HepG2 (cell line): ENCODE measurements around the gene SPHK1. TPM values are rescaled to one million over a fixed set of nuclear protein-coding genes. Genes with fewer than 3 reads are reported as not detected.
A peak's percentile ranks its signal among the peaks of the same experiment; 100 is the strongest.

Experiments used
- ARNTL ChIP-seq: sonication (generic); formaldehyde crosslinking; IDR thresholded peaks from 2 replicates; pipeline ENCODE4 v1.4.0; 2020; ENCODE audit warnings: mild to moderate bottlenecking, missing genetic modification reagents
- BRD4 ChIP-seq: sonication (generic); formaldehyde crosslinking; IDR thresholded peaks from 2 replicates; pipeline ENCODE4 v1.4.0; 2020; ENCODE audit warnings: missing genetic modification reagents
- FOXA1 ChIP-seq, 2 experiments: fragments of 450-650 bp in 1 of 2; sonication (generic) in 1 of 2; formaldehyde crosslinking in 1 of 2; IDR thresholded peaks; 2 replicates each; pipeline versions ENCODE4 v1.4.0 to v1.6.1; 2016 to 2020; ENCODE audit warnings: missing genetic modification reagents in 1 of 2
- FOXK1 ChIP-seq: sonication (generic); formaldehyde crosslinking; IDR thresholded peaks from 2 replicates; pipeline ENCODE4 v1.4.0; 2020; ENCODE audit warnings: low read depth, missing genetic modification reagents, borderline replicate concordance
- GABPB1 ChIP-seq: IDR thresholded peaks from 2 replicates; pipeline ENCODE4 v1.6.1; 2016; ENCODE audit warnings: mild to moderate bottlenecking, missing genetic modification reagents, moderate library complexity, missing compliant biosample characterization
- HHEX ChIP-seq: IDR thresholded peaks from 2 replicates; pipeline ENCODE4 v1.6.1; 2016; ENCODE audit warnings: control low read depth
- KDM5B ChIP-seq: sonication (generic); formaldehyde crosslinking; IDR thresholded peaks from 2 replicates; pipeline ENCODE4 v1.4.0; 2020; ENCODE audit warnings: missing genetic modification reagents, mild to moderate bottlenecking, borderline replicate concordance
- MED1 ChIP-seq: sonication (generic); formaldehyde crosslinking; IDR thresholded peaks from 2 replicates; pipeline ENCODE4 v1.4.0; 2020; ENCODE audit warnings: missing genetic modification reagents
- NKX3-1 ChIP-seq: sonication (generic); formaldehyde crosslinking; IDR thresholded peaks from 2 replicates; pipeline ENCODE4 v1.5.0; 2020; ENCODE audit warnings: missing genetic modification reagents
- NPAS2 ChIP-seq: sonication (generic); formaldehyde crosslinking; IDR thresholded peaks from 2 replicates; pipeline ENCODE4 v1.8.0; 2022; ENCODE audit warnings: mild to moderate bottlenecking, missing genetic modification reagents, borderline replicate concordance
- NR2F1 ChIP-seq, 2 experiments: fragments of 450-650 bp in 1 of 2; formaldehyde crosslinking in 1 of 2; IDR thresholded peaks; 2 replicates each; pipeline versions ENCODE4 v1.5.0 to v1.6.1; 2016 to 2020; ENCODE audit warnings: mild to moderate bottlenecking in 1 of 2, missing compliant biosample characterization in 1 of 2, missing genetic modification reagents in 1 of 2, moderate library complexity in 1 of 2
- PHF5A ChIP-seq: IDR thresholded peaks from one replicate; pipeline ENCODE4 v1.6.1; 2018; ENCODE audit warnings: low read depth, missing genetic modification reagents; ENCODE audit not compliant: unreplicated experiment
- REL ChIP-seq: sonication (generic); formaldehyde crosslinking; conservative IDR thresholded peaks from 2 replicates; pipeline ENCODE4 v1.8.0; 2022; ENCODE audit warnings: mild to moderate bottlenecking, missing genetic modification reagents, moderate library complexity
- SMARCE1 ChIP-seq: fragments of 450-650 bp; IDR thresholded peaks from 2 replicates; pipeline ENCODE4 v1.6.1; 2017; ENCODE audit warnings: borderline replicate concordance
- STAG1 ChIP-seq: sonication (generic); formaldehyde crosslinking; IDR thresholded peaks from 2 replicates; pipeline ENCODE4 v1.4.0; 2020; ENCODE audit warnings: missing genetic modification reagents
- TCF12 ChIP-seq, 2 experiments: fragments of 450-650 bp in 1 of 2; sonication (generic) in 1 of 2; formaldehyde crosslinking in 1 of 2; IDR thresholded peaks; 2 replicates each; pipeline versions ENCODE4 v1.6.1 to v1.8.0; 2017 to 2022; ENCODE audit warnings: antibody characterized with exemption in 1 of 2, mild to moderate bottlenecking in 1 of 2, missing genetic modification reagents in 1 of 2, moderate library complexity in 1 of 2
- ZKSCAN8 ChIP-seq: IDR thresholded peaks from 2 replicates; pipeline ENCODE4 v1.6.1; 2016; ENCODE audit warnings: borderline replicate concordance, missing genetic modification reagents, missing compliant biosample characterization
- ZNF101 ChIP-seq: sonication (generic); formaldehyde crosslinking; IDR thresholded peaks from 2 replicates; pipeline ENCODE4 v1.4.0; 2020; ENCODE audit warnings: mild to moderate bottlenecking, low read depth, missing genetic modification reagents, borderline replicate concordance
- ZNF567 ChIP-seq: sonication (generic); formaldehyde crosslinking; IDR thresholded peaks from 2 replicates; pipeline ENCODE4 v1.8.1; 2023; ENCODE audit warnings: mild to moderate bottlenecking, missing genetic modification reagents, borderline replicate concordance
- polyA plus RNA-seq, 8 experiments: library from polyadenylated mRNA; depleted of rRNA in 3 of 8; stranded (reverse) in 7 of 8; unstranded in 1 of 8; fragments of >200 nt; fragmentation: Illumina TruSeq in 4 of 8; extraction: Trizol in 4 of 8; gene quantifications; 2 replicates each; pipeline versions ENCODE4 v1.2.1 to v1.2.3, GENCODE V29; 2011 to 2016; ENCODE audit warnings: low read depth in 4 of 8, missing spikeins in 1 of 8, mixed read lengths in 1 of 8; ENCODE audit not compliant: insufficient read depth in 1 of 8
- total RNA-seq, 5 experiments: library from RNA; depleted of rRNA; stranded (reverse); fragments of >200 nt; fragmentation: Illumina TruSeq; extraction: Trizol; gene quantifications; 2 replicates each; pipeline ENCODE4 v1.2.3, GENCODE V29; 2016; ENCODE audit warnings: low read depth in 1 of 5
- TF ChIP-seq, protein P1 (sequence below): sonication (generic); formaldehyde crosslinking; IDR thresholded peaks from 2 replicates; pipeline ENCODE4 v1.4.0; 2020; ENCODE audit warnings: missing genetic modification reagents, borderline replicate concordance
- TF ChIP-seq, protein P2 (sequence below): sonication (generic); formaldehyde crosslinking; IDR thresholded peaks from 2 replicates; pipeline ENCODE4 v1.8.0; 2022; ENCODE audit warnings: low read depth, missing genetic modification reagents
- TF ChIP-seq, protein P3 (sequence below): IDR thresholded peaks from 2 replicates; pipeline ENCODE4 v1.6.1; 2016; ENCODE audit warnings: missing compliant biosample characterization, missing genetic modification reagents, borderline replicate concordance
- TF ChIP-seq, protein P4 (sequence below): sonication (generic); formaldehyde crosslinking; IDR thresholded peaks from 2 replicates; pipeline ENCODE4 v1.5.0; 2020; ENCODE audit warnings: mild to moderate bottlenecking, missing genetic modification reagents

The SPHK1 gene
- total and polyA plus RNA-seq, 2 of the 13 experiments (the other 11 are each of a cell fraction or from before 2014, with no cell fraction given) = 129 to 160 TPM

DNA sequence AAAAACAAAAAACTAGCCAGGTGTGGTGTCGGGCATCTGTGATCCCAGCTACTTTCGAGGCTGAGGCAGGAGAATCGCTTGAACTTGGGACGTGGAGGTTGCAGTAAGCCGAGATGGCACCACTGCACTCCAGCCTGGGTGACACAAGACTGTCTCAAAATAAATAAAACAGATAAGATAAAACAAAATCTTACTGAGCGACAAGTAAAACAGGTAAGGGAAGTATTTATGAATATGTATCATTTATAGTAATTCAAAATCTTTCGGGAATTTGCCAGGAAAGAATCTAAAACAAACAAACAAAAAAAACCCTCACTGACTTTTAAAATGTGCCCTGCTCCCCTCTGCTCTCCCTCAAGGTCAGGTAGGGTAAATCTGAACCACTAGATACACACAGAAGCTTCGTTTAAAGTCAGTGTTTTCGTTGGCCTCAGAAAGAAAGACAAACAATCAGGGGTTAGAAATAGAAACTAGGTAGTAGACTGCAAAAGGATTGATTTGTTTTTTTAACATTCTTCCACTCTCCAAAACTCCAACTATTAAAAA, 32.8 kb upstream of the SPHK1 start (continued):
- TF ChIP-seq, protein P1, sequence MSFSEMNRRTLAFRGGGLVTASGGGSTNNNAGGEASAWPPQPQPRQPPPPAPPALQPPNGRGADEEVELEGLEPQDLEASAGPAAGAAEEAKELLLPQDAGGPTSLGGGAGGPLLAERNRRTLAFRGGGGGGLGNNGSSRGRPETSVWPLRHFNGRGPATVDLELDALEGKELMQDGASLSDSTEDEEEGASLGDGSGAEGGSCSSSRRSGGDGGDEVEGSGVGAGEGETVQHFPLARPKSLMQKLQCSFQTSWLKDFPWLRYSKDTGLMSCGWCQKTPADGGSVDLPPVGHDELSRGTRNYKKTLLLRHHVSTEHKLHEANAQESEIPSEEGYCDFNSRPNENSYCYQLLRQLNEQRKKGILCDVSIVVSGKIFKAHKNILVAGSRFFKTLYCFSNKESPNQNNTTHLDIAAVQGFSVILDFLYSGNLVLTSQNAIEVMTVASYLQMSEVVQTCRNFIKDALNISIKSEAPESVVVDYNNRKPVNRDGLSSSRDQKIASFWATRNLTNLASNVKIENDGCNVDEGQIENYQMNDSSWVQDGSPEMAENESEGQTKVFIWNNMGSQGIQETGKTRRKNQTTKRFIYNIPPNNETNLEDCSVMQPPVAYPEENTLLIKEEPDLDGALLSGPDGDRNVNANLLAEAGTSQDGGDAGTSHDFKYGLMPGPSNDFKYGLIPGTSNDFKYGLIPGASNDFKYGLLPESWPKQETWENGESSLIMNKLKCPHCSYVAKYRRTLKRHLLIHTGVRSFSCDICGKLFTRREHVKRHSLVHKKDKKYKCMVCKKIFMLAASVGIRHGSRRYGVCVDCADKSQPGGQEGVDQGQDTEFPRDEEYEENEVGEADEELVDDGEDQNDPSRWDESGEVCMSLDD (CRISPR knock-in tag) = no peak
- TF ChIP-seq NKX3-1 = no peak
- no peak for TF ChIP-seq GABPB1 (CRISPR knock-in tag)
- 0 out of 2 replicates have a peak, but pooled peaks have one; percentile 15 for TF ChIP-seq FOXK1 (CRISPR knock-in tag)
- TF ChIP-seq BRD4 (CRISPR knock-in tag) = 0 out of 2 replicates have a peak, but pooled peaks have one; percentile 24
- TF ChIP-seq ZNF101 (CRISPR knock-in tag) = no peak
- TF ChIP-seq NR2F1 (CRISPR knock-in tag; IDR thresholded peaks at IDR 0.05) = peak; percentile 19 to 48; a peak in 1 of 4 replicates
- TF ChIP-seq REL (CRISPR knock-in tag) = no peak
- TF ChIP-seq ZKSCAN8 (CRISPR knock-in tag) = no peak
- TF ChIP-seq FOXA1 (IDR thresholded peaks at IDR 0.05) = no peak
- peak; percentile 81 for TF ChIP-seq FOXA1 (CRISPR knock-in tag; IDR thresholded peaks at IDR 0.05)
- TF ChIP-seq, protein P2, sequence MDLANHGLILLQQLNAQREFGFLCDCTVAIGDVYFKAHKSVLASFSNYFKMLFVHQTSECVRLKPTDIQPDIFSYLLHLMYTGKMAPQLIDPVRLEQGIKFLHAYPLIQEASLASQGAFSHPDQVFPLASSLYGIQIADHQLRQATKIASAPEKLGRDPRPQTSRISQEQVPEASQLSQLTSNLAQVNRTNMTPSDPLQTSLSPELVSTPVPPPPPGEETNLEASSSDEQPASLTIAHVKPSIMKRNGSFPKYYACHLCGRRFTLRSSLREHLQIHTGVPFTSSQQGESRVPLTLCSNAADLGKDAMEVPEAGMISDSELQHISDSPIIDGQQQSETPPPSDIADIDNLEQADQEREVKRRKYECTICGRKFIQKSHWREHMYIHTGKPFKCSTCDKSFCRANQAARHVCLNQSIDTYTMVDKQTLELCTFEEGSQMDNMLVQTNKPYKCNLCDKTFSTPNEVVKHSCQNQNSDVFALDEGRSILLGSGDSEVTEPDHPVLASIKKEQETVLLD = no peak
- TF ChIP-seq ZNF567 (CRISPR knock-in tag) = no peak
- TF ChIP-seq ARNTL = no peak; the same call in 1 of the 2 replicates
- TF ChIP-seq, protein P3, sequence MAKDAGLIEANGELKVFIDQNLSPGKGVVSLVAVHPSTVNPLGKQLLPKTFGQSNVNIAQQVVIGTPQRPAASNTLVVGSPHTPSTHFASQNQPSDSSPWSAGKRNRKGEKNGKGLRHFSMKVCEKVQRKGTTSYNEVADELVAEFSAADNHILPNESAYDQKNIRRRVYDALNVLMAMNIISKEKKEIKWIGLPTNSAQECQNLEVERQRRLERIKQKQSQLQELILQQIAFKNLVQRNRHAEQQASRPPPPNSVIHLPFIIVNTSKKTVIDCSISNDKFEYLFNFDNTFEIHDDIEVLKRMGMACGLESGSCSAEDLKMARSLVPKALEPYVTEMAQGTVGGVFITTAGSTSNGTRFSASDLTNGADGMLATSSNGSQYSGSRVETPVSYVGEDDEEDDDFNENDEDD (CRISPR knock-in tag) = no peak
- TF ChIP-seq TCF12 (IDR thresholded peaks at IDR 0.05) = no peak
- TF ChIP-seq TCF12 (CRISPR knock-in tag; IDR thresholded peaks at IDR 0.05) = no peak
- no peak for TF ChIP-seq KDM5B
- TF ChIP-seq, protein P4, sequence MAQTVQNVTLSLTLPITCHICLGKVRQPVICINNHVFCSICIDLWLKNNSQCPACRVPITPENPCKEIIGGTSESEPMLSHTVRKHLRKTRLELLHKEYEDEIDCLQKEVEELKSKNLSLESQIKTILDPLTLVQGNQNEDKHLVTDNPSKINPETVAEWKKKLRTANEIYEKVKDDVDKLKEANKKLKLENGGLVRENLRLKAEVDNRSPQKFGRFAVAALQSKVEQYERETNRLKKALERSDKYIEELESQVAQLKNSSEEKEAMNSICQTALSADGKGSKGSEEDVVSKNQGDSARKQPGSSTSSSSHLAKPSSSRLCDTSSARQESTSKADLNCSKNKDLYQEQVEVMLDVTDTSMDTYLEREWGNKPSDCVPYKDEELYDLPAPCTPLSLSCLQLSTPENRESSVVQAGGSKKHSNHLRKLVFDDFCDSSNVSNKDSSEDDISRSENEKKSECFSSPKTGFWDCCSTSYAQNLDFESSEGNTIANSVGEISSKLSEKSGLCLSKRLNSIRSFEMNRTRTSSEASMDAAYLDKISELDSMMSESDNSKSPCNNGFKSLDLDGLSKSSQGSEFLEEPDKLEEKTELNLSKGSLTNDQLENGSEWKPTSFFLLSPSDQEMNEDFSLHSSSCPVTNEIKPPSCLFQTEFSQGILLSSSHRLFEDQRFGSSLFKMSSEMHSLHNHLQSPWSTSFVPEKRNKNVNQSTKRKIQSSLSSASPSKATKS = 0 out of 2 replicates have a peak, but pooled peaks have one; percentile 58
- no peak for TF ChIP-seq HHEX (CRISPR knock-in tag)
- TF ChIP-seq MED1 (CRISPR knock-in tag) = peak; percentile 82
- TF ChIP-seq SMARCE1 = no peak
- TF ChIP-seq NPAS2 (CRISPR knock-in tag) = no peak
- peak; percentile 29 for TF ChIP-seq PHF5A (CRISPR knock-in tag)
- TF ChIP-seq STAG1 (CRISPR knock-in tag) = no peak; the same call in 1 of the 2 replicates
